GM21576 (cell line): Measurements from ENCODE around the gene HOXA10.

Source experiments
- ATAC-seq: cut with Tn5 transposase; IDR thresholded peaks from one replicate; pipeline ENCODE4 v1.9.1; 2021; ENCODE audit warnings: mild to moderate bottlenecking, moderate library complexity; ENCODE audit not compliant: unreplicated experiment

Gene HOXA10

GRCh38 chr7:27146491-27147198 is 27.5 kb downstream of the HOXA10 start:
- no peak for ATAC-seq

- no peak for ATAC-seq
These were observed 28.2 kb downstream of the HOXA10 start for GRCh38 chr7:27145914-27146412.

GRCh38 chr7:27145165-27145913 is 28.8 kb downstream of the HOXA10 start:
- no peak for ATAC-seq

- no peak for ATAC-seq
These were observed 29.3 kb downstream of the HOXA10 start for GRCh38 chr7:27144781-27145164.

GRCh38 chr7:27143950-27144780 is 30.0 kb downstream of the HOXA10 start:
- no peak for ATAC-seq

GRCh38 chr7:27143023-27143949 is 30.8 kb downstream of the HOXA10 start, which contains the start of gene HOXA5:
Gene HOXA5, minus strand, starts transcription at chr7:27143681. Its CDS starts 74 bp downstream, at chr7:27143607.
- no peak for ATAC-seq

GRCh38 chr7:27142580-27143022 is 31.5 kb downstream of the HOXA10 start:
- ATAC-seq, result no peak

GRCh38 chr7:27141923-27142579 is 32.1 kb downstream of the HOXA10 start:
- ATAC-seq, result no peak

- no peak for ATAC-seq
These were observed 32.8 kb downstream of the HOXA10 start for GRCh38 chr7:27141137-27141922.

- no peak for ATAC-seq
These were observed 33.8 kb downstream of the HOXA10 start for GRCh38 chr7:27140126-27140857.

- no peak for ATAC-seq
These were observed 34.6 kb downstream of the HOXA10 start for GRCh38 chr7:27139334-27140125.

GRCh38 chr7:27138985-27139333 is 35.2 kb downstream of the HOXA10 start:
- ATAC-seq, result no peak

GRCh38 chr7:27138472-27138871 is 35.6 kb downstream of the HOXA10 start:
- ATAC-seq, result no peak

- ATAC-seq, result no peak
These were observed 36.3 kb downstream of the HOXA10 start for GRCh38 chr7:27137640-27138315.

- no peak for ATAC-seq
These were observed 39.7 kb downstream of the HOXA10 start for GRCh38 chr7:27134392-27134791.

GRCh38 chr7:27133409-27134231 is 40.5 kb downstream of the HOXA10 start:
- ATAC-seq, result no peak
